GM12878 (cell line): ENCODE measurements around the gene SGIP1. TPM values are rescaled to one million over a fixed set of nuclear protein-coding genes. Genes with fewer than 3 reads are reported as not detected.

Experiments used
- ATAC-seq: fragments of 200-7000 bp; cut with Tn5 transposase; 3 replicates; pipeline ENCODE4 v1.9.1; 2020; ENCODE audit warnings: mild to moderate bottlenecking, moderate library complexity
- BruUV-seq: library from RNA; stranded (reverse); fragments of 400-500 nt; replicated peaks from 2 replicates; lab custom pipeline; 2021; lab: Mats Ljungman, UMichigan
- CTCF ChIA-PET: fragments of 300-600 bp; sonication (Branson Sonifier 250); formaldehyde crosslinking; extraction: SDS; loops from one replicate; lab custom pipeline; 2021; ENCODE audit warnings: inconsistent platforms; lab: Yijun Ruan, JAX
- POLR2A ChIA-PET: fragments of 350-600 bp; formaldehyde crosslinking; extraction: SDS; loops from one replicate; lab custom pipeline; 2021; ENCODE audit warnings: inconsistent platforms; lab: Charles Lee
- RAD21 ChIA-PET: fragments of 300-600 bp; sonication (Branson Sonifier 250); formaldehyde crosslinking; loops from one replicate; lab custom pipeline; 2023; ENCODE audit warnings: antibody characterized with exemption; ENCODE audit not compliant: unreplicated experiment; lab: Charles Lee
- SMC1A ChIA-PET: fragments of 300-600 bp; sonication (Branson Sonifier 250); formaldehyde crosslinking; loops from one replicate; lab custom pipeline; 2023; ENCODE audit not compliant: unreplicated experiment, uncharacterized antibody; lab: Charles Lee
- DNase-seq: peaks from one replicate; pipeline ENCODE4 v3.0.0-alpha.2; 2011; ENCODE audit warnings: low read depth, low spot score
- FAIRE-seq: peaks from 3 replicates; lab custom pipeline; 2011; peaks lifted over from hg19 to GRCh38; lab: Jason Lieb, UNC
- H2AFZ ChIP-seq: 2 replicates; pipeline ENCODE4 v1.6.0; 2011; ENCODE audit warnings: low read depth, low read length, control low read depth; ENCODE audit not compliant: control insufficient read depth
- H3K27ac ChIP-seq: 2 replicates; pipeline ENCODE4 v1.5.1; 2011; ENCODE audit warnings: control low read depth; ENCODE audit not compliant: control insufficient read depth, insufficient read depth
- H3K27me3 ChIP-seq, 2 experiments: replicated peaks in 1 of 2; 2 replicates each; pipeline versions ENCODE4 v1.6.0 to v1.6.1; 2011; ENCODE audit warnings: low read length in 1 of 2; ENCODE audit not compliant: control insufficient read depth in 2 of 2, insufficient read depth in 2 of 2
- H3K36me3 ChIP-seq, 2 experiments: 2 replicates each; pipeline ENCODE4 v1.5.1; 2011; ENCODE audit warnings: low read length in 1 of 2; ENCODE audit not compliant: control insufficient read depth in 2 of 2, insufficient read depth in 2 of 2
- H3K4me1 ChIP-seq: 2 replicates; pipeline ENCODE4 v1.6.1; 2011; ENCODE audit warnings: mild to moderate bottlenecking, low read length, moderate library complexity, mixed read lengths; ENCODE audit not compliant: control insufficient read depth, insufficient read depth
- H3K4me2 ChIP-seq: 2 replicates; pipeline ENCODE4 v1.6.0; 2011; ENCODE audit warnings: control low read depth; ENCODE audit not compliant: control insufficient read depth, insufficient read depth
- H3K4me3 ChIP-seq: fragments of 200-600 bp; sonication (generic); 2 replicates; pipeline ENCODE4 v1.5.1; 2016
- H3K79me2 ChIP-seq: 2 replicates; pipeline ENCODE4 v1.6.0; 2011; ENCODE audit warnings: low read length; ENCODE audit not compliant: control insufficient read depth, insufficient read depth
- H3K9ac ChIP-seq: 2 replicates; pipeline ENCODE4 v1.8.0; 2011; ENCODE audit warnings: low read length, control low read depth, mixed read lengths; ENCODE audit not compliant: control insufficient read depth, insufficient read depth
- H3K9me3 ChIP-seq: replicated peaks from 3 replicates; pipeline ENCODE4 v1.5.1; 2011; ENCODE audit warnings: mild to moderate bottlenecking, low read length; ENCODE audit not compliant: control insufficient read depth, insufficient read depth
- H4K20me1 ChIP-seq: 2 replicates; pipeline ENCODE4 v1.6.0; 2011; ENCODE audit not compliant: control insufficient read depth, insufficient read depth
- BRCA1 ChIP-seq: IDR thresholded peaks from 2 replicates; pipeline ENCODE4 v1.6.1; 2011; ENCODE audit warnings: low read depth, low read length, improper control_type of control experiment
- CBX3 ChIP-seq: fragments of 200-600 bp; sonication (generic); IDR thresholded peaks from 2 replicates; pipeline ENCODE4 v1.6.1; 2016; ENCODE audit warnings: low read depth, borderline replicate concordance
- CHD2 ChIP-seq: IDR thresholded peaks from 2 replicates; pipeline ENCODE4 v1.6.1; 2011; ENCODE audit warnings: low read depth, low read length, improper control_type of control experiment, borderline replicate concordance
- EP300 ChIP-seq, 2 experiments: fragments of 150-350 bp in 1 of 2; IDR thresholded peaks; 2 replicates each; pipeline ENCODE4 v1.6.1; 2011 to 2012; ENCODE audit warnings: low read depth in 2 of 2, low read length in 2 of 2, borderline replicate concordance in 1 of 2, improper control_type of control experiment in 1 of 2, inconsistent platforms in 1 of 2; ENCODE audit not compliant: control insufficient read depth in 1 of 2
- FOXK2 ChIP-seq: fragments of 450-650 bp; IDR thresholded peaks from 2 replicates; pipeline ENCODE4 v1.6.1; 2017; ENCODE audit warnings: mild to moderate bottlenecking, moderate library complexity
- GATAD2B ChIP-seq: fragments of 450-650 bp; conservative IDR thresholded peaks from 2 replicates; pipeline ENCODE4 v1.6.1; 2017; ENCODE audit warnings: low read depth, mild to moderate bottlenecking, moderate library complexity
- HCFC1 ChIP-seq: fragments of 150-350 bp; IDR thresholded peaks from 2 replicates; pipeline ENCODE4 v1.6.1; 2014; ENCODE audit warnings: low read length
- RCOR1 ChIP-seq: conservative IDR thresholded peaks from 2 replicates; pipeline ENCODE4 v1.6.1; 2012; ENCODE audit warnings: low read depth, low read length, improper control_type of control experiment
- RFX5 ChIP-seq: IDR thresholded peaks from 2 replicates; pipeline ENCODE4 v1.6.1; 2011; ENCODE audit warnings: low read depth, low read length, improper control_type of control experiment
- ZBTB33 ChIP-seq: fragments of 450-650 bp; IDR thresholded peaks from 2 replicates; pipeline ENCODE4 v1.6.1; 2017; ENCODE audit warnings: mild to moderate bottlenecking
- ZZZ3 ChIP-seq: IDR thresholded peaks from 2 replicates; pipeline ENCODE4 v1.6.1; 2011; ENCODE audit warnings: low read depth; ENCODE audit not compliant: control insufficient read depth, insufficient read length
- WGBS: methylation state at CpG from one replicate; pipeline ENCODE4 v1.1.6; 2016; ENCODE audit warnings: low lambda C conversion rate; ENCODE audit not compliant: insufficient replicate concordance, insufficient coverage; ENCODE audit errors: missing lambda C conversion rate; 5-methylcytosine and 5-hydroxymethylcytosine counted together
- in situ Hi-C: fragments of 300-500 bp; cut with MboI; formaldehyde crosslinking; loops from 9 replicates; pipeline ENCODE4 v1.14.3; 2018; ENCODE audit warnings: mixed read lengths
- intact Hi-C: fragments of 100-400 bp; cut with micrococcal nuclease; formaldehyde crosslinking; loops from one replicate; pipeline ENCODE4 v1.14.2; 2022; ENCODE audit not compliant: unreplicated experiment
- polyA plus RNA-seq, 11 experiments: library from polyadenylated mRNA; depleted of rRNA in 4 of 11; unstranded in 6 of 11; stranded (reverse) in 5 of 11; fragments of >200 nt; fragmentation: Nextera tagmentation in 4 of 11; fragmentation: Illumina TruSeq in 1 of 11; extraction: Ambion mirVana in 4 of 11; extraction: Trizol in 1 of 11; gene quantifications; 1 replicate in 1 of 11; 2 replicates in 10 of 11; pipeline versions ENCODE4 v1.2.1 to v1.2.3, GENCODE V29; 2011 to 2016; ENCODE audit warnings: inconsistent platforms in 2 of 11, missing spikeins in 2 of 11, low read depth in 1 of 11
- total RNA-seq, 4 experiments: library from RNA; depleted of rRNA in 3 of 4; stranded (reverse); fragments of >200 nt in 3 of 4; fragmentation: Illumina TruSeq in 1 of 4; extraction: Trizol in 1 of 4; gene quantifications; 2 replicates each; pipeline versions ENCODE4 v1.2.1 to v1.2.3, GENCODE V29; 2013 to 2021
- TF ChIP-seq, protein P1 (sequence below): IDR thresholded peaks from 2 replicates; pipeline ENCODE4 v1.6.1; 2011; ENCODE audit warnings: borderline replicate concordance, low read depth, mild to moderate bottlenecking, moderate library complexity, mixed read lengths, low read length; ENCODE audit not compliant: insufficient read depth; ENCODE audit errors: extremely low read length

SGIP1 gene
- total and polyA plus RNA-seq, 10 of the 15 experiments (the other 5 are each of a cell fraction or from before 2014, with no cell fraction given): 0.15 TPM; not detected in 9

- Histone ChIP-seq H3K4me1 (no peaks in the 10 kb centered on the region), H3K4me2 (no peak overlapping the region), H3K27ac (no peak overlapping the region), H3K36me3 (no peaks in the 10 kb centered on the region), H3K9me3 (no peaks in the 10 kb centered on the region), H2AFZ (no peak overlapping the region), H3K4me3 (no peak overlapping the region), H3K9ac (no peak overlapping the region), H3K79me2 (no peaks in the 10 kb centered on the region), H4K20me1 (no peaks in the 10 kb centered on the region), H3K27me3 (no peaks in the 10 kb centered on the region)
- ChIA-PET POLR2A (no interaction called here), CTCF (no interaction called here), SMC1A (interaction anchor here (1.2 kb wide), 1 partner anchor 10 kb away, joined by 3 read pairs; no protein-coding TSS in a partner anchor), RAD21 (no interaction called here)
- 66% methylated on average over 2 of the region's 2 CpGs for WGBS
- DNase-seq: no peak
- in situ Hi-C loops: no loop called here
- peak; percentile 13 for FAIRE-seq
- TF ChIP-seq RFX5: no peak
- TF ChIP-seq HCFC1: no peak
- ATAC-seq: no peak
- no TSS peak for BruUV-seq
- intact Hi-C loops: no loop called here
Measured at GRCh38 chr1:66518654-66519053, 15.3 kb upstream of the SGIP1 start.

DNA sequence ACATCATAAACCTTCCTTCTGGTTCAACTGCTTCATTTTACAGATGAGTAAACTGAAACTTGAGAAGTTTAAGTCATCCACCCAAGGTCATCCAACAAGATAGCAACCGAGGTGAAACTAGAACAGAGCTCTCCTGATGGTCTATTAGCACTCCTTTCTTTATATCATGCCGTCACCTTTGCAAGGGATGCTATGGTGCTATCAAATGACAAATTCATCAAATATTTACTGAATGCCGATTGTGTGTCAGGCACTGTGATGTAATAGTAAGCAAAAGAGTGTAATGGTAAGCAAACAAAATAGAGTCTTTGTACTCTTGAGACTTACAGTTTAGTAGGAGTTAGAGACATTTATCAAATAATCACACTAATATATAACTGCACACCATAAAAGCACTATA is 14.0 kb upstream of the SGIP1 start:
- Histone ChIP-seq H3K4me2 (no peak overlapping the region), H3K27me3 (no peaks in the 10 kb centered on the region; a peak in 1 of 4 replicates), H3K27ac (no peak overlapping the region), H3K79me2 (no peaks in the 10 kb centered on the region), H3K9ac (no peak overlapping the region), H2AFZ (no peak overlapping the region), H3K4me3 (no peak overlapping the region), H3K4me1 (no peaks in the 10 kb centered on the region), H3K36me3 (no peaks in the 10 kb centered on the region), H3K9me3 (no peaks in the 10 kb centered on the region), H4K20me1 (no peaks in the 10 kb centered on the region)
- DNase-seq (no peak), ATAC-seq (no peak), FAIRE-seq (no peak)
- POLR2A ChIA-PET: no interaction called here
- intact Hi-C loops: no loop called here
- RAD21 ChIA-PET: no interaction called here
- WGBS: 43% methylated on average over 3 of the region's 3 CpGs
- no TSS peak for BruUV-seq
- SMC1A ChIA-PET: no interaction called here
- CTCF ChIA-PET: no interaction called here
- in situ Hi-C loops: no loop called here
- TF ChIP-seq EP300 (IDR thresholded peaks at IDR 0.05; ENCODE audit: borderline replicate concordance in 1 of 2, control insufficient read depth in 1 of 2, low read depth in 2 of 2, low read length in 2 of 2) (no peak), CHD2 (no peak), BRCA1 (no peak), ZZZ3 (no peak), HCFC1 (no peak), CBX3 (no peak), ZBTB33 (no peak), RCOR1 (no peak), FOXK2 (no peak), GATAD2B (no peak), RFX5 (no peak)
- TF ChIP-seq, protein P1, sequence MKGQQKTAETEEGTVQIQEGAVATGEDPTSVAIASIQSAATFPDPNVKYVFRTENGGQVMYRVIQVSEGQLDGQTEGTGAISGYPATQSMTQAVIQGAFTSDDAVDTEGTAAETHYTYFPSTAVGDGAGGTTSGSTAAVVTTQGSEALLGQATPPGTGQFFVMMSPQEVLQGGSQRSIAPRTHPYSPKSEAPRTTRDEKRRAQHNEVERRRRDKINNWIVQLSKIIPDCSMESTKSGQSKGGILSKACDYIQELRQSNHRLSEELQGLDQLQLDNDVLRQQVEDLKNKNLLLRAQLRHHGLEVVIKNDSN: no peak
